ENCODE data around the gene PRR23E.

The PRR23E gene

GRCh38 chr3:127165036-127165435, 27.9 kb upstream of the PRR23E start:
- no peak for ATAC-seq

DNA sequence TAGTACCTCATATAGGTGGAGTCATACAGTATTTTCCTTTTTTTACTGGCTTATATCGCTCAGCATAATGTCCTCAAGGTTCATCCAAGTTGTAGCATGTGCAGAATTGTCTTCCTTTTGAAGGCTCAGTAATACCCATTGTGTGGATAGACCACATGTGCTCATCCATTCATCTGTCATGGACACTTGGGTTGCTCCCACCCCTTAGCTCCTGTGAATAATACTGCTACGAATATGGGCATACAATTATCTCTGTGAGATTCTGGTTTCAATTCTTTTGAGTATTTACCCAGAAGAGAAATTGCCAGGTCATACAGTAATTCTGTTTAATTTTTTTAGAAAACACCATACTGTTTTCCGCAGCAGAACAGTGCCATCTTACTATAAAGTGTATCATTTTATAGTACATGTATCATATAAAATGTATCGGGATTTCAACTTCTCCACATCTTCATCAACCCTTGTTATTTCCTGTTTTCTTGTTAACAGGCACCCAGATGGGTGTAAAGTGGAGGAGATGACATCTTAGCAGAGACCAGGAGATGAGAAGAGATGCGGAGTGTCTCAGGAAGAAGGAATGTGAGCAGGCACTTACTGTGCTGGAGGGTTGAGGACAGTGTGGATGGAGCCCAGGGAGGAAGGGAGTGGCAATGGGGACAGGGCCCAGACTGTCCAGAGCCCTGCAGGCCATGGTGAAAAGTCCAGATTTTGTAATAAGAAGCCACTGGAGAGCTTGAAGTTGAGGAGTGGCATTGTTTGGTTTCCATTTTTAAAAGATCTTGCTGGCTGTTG, 27.0 kb upstream of the PRR23E start:
- no peak for ATAC-seq

DNA sequence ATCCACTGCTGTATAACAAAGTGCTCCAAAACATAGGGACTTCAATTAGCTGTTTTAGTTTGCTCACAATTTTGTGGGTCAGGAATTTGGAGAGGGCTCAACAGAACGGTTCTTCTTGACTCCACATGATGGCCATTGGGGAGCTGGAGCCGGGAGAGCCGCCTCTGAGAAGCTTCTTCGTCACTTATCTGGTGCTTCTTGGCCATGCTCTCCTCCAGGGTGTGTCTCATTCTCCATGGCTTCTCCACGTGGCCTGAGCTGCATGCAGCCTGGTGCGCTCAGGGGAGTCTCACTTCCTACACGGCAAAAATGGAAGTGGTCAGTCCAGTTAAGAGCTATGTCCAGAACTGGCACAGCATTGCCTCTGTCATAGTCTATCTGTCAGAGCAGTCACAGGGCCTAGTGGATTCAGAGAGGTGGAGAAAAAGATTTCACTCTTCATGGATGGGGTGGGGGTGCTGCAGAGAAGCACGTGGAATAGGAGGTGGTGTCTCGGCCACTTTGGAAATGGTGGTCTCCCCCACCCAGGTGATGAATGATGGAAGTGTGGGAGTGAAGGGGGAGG, 26.3 kb upstream of the PRR23E start:
- ATAC-seq, result no peak

DNA sequence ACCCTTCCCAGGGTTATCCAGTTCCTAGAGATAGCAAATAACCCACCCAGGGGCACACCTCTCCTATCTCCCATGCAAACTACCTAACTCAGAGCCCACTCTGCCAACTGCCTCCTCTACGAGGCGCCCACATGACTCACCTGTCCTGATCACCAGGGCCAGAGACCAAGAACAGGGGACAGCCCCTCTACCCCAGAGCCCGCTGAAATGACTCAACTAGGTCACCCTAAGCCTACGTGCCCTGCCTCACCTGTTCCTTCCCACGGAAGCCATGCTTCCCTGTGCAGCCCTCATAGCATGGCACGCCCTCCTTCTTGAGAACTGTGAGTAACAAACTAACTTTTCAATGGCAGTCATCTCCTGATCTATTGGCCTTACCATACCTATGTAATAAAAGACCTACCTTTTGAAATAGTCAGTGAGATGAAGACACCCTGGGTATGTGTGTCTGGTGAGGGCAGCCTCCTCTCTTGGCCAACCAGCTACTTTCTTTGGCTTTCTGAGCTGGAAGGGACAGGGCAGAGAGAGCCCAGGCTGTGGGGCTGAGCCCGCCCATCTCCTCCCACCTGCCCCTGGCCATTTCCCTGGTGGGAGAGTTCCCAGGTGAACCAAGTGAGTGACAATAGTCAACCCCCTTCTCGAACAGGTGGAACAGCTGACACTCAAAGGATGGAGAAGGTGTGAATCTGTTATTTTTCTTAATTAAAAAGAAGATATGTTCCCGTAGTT, 25.5 kb upstream of the PRR23E start:
- no peak for ATAC-seq

DNA sequence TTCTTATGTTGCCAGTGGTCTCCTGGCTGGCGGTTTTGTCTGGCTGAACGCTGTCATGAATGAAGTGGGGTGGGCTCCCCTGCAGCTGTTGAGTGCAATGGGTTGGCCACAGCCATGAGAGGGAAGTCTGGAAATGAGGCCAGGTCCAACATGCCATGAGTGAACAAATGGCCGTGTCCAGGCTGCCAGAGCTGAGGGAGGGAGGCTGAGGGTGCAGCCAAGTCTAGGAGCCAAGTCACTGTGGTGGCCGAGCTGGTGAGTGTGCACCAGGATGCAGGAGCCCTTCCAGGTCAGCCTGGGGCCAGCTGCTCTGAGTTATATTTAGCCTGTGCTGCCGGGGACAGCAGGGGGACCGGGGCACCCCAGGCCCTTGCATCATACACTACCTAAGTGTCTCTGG, 24.7 kb upstream of the PRR23E start:
- ATAC-seq, result no peak

- ATAC-seq, result no peak
Observed at GRCh38 chr3:127170814-127171213, 22.1 kb upstream of the PRR23E start.

- no peak for ATAC-seq
Observed at GRCh38 chr3:127171320-127171719, 21.6 kb upstream of the PRR23E start.

GRCh38 chr3:127171721-127172120, 21.2 kb upstream of the PRR23E start:
- peak in 1 of 2 donors; percentile 12 for ATAC-seq

DNA sequence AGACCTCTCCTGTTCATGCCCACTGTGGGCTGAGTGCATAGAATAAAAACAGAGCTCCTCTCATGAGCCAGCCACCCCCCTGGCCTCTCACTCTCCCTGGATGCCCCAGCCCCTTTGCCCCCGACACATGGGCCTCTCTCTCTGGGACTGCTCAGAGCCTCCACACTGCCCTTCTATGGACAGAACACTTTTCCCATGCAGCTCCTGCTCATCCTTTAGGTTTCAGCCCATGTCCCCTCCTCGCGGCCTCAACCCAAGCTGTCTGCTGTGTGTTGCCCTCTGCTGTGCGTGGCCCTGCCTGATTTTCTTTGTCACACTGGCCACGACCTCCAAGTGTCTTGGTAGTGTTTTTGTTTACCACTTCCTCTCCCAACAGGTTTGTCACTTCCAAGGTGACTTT, 20.7 kb upstream of the PRR23E start:
- no peak for ATAC-seq

DNA sequence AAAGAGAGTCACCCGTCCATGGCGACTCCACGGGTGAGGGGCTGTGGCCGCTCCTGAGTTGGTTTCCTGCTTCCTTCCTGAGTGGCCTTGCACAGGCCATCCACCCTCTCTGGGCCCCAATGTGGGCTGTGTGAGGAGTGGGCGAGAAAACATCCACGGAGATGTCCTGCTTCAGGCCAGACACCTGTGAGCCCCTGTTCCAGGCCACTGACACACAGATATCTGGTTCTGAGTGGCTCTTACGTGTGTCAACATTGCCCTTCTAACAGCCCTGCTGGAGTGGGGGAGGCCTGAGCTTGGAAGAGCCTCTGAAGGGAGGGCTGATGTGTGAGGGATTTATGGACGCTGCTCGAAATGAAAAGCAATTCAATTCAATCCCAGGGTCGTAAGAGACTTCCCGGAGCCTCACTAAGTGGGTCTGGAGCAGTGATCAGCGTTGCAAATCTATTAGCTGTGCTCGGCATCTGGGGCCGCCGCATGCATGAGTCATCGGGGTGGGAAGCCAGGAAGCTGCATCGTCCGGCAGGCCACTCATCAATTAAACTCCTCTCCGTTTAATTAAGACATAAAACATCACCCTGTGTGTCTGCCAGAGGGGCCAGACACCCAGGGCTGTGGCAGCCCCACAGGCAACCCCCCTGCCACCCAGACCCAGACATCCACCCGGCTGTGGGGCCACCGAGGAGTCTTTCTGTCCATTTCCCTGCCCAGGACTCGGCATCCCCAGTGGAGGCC, 20.0 kb upstream of the PRR23E start:
- ATAC-seq, result no peak

DNA sequence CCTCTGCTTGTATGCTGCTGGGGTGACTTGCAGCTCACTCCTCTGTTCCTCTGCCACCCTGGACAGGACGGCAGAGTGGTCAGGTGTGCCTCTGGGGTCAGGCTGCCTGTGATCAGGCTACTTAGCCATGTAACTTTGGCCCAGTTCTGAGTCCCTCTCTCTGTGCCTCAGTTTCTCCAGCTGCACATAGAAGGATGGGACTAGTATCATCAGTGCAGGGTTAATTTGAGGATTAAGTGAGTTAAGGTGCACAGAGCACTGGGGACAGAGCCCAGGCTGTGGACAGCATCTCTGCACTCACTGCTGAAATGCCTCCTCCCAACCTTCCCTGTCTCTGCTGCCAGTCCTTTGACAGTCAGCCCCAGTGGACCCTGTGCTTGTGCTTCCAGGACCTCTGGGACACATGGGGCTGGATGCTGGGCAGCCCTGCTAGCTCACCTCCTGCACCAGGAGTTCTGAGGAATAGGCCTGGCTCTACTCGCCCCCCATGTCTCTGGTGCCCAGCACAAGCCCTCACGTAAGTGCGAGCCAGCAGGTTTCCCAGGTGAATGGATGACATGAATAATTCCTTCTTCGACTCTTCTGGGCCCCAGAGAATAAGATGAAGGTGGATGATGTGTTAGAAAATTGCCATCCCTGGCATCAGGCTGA, 19.3 kb upstream of the PRR23E start:
- no peak for ATAC-seq

DNA sequence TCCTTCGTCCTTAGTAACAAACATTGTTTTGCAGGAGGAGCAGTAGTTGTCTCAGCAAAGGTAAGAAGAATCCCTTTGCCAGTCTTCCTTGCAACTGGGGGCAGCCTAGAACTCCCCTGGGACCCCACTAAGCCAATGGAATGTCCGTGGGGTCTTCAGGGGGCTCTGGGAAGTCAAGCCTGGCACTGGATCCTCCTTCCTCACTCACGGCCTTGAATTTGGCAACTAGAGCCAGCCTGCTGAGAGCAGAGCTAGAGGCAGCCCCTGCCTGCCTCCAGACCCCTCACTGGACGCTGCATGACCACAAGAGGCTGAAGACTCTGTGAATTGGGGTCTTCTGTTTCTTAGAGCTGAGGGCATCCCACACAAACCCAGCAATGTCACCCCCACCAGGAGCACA, 18.6 kb upstream of the PRR23E start:
- ATAC-seq, result no peak

- ATAC-seq, result no peak
Observed at GRCh38 chr3:127174715-127175140, 18.2 kb upstream of the PRR23E start.

DNA sequence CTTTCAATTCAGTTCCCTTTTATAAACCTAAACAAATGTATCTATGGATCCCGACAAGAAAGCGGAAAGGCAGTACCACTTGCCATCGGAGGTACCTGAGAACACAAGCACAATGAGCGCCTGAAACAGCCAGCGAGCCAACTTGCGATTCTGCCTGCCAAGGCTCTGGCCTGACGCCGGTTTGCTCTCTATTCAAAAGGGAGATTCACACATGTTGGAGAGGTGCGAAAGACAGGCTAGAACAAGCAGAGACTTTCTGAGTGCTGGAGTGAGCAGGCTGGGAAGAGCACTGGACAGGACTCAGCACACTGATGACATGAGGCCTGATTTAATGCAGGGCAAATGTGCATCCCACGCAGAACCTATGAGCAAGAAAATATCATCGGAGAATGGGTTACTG, 17.7 kb upstream of the PRR23E start:
- no peak for ATAC-seq

DNA sequence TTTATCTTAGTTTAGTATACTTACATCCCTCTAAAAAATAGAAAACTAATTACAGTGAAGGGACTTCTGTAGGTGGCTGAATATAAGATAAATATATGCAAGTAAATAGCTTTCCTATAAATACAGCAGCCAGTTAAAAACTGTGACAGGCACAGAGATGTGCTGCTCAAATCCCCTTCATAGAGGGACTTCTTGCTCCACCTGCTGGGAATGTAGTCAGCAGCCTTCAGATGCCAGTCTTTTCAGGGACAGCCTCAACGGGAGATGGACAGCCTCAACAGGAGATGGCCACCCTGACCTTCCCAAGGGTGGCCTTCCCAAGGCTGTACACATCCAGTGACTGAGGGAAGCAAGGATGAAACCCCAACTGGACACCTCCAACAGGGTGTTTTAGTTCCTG, 15.7 kb upstream of the PRR23E start:
- ATAC-seq, result no peak

GRCh38 chr3:127180859-127181258, 12.1 kb upstream of the PRR23E start:
- ATAC-seq, result no peak

- no peak for ATAC-seq
Observed at GRCh38 chr3:127182431-127182830, 10.5 kb upstream of the PRR23E start.

GRCh38 chr3:127182848-127183714, 9.8 kb upstream of the PRR23E start:
- peak in 1 of 2 donors; percentile 10 for ATAC-seq

DNA sequence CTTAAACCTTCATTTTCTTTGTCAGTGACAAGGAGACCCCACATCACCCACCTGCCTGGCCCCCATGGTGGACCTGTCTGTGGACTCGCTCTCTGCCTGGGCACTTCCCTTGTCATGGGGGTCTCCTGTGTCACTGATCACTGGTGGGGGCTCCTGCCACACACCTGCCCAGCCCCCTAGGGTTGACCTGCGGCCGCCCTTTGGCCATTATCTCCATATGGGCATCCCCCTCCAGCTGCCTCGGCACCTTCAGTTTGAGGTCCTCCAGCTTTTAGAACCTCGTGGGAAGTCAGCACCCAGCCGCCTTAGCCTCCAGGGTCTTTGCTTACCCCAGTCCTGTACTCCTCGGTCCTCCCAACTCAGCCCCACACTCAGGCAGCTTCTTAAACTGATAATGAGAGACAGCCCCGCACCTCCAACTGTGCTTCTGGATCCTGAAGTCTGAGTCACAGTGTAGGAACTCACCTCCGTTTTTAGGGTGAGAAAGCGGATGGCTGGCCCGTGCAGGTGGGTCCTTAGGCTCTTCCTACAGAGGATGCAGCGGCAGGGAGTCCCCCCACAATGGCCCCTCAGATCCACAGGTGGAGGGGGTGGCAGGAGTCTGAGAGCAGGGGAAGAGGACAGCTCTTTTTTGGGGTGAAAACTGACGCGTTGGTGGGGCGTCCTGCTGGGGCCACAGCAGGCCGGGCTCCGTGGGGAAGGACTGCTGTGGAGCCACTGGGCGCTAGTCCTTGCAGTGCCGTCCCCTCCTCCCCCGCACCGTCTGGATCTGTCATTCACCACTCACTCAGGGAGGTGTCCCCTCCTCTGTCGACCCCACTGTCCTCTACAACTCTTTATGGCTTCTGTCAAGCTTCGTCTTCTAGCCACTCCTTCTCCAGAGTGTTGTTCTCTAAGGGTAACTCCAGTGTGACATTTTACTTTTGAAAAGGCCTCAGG, 8.7 kb upstream of the PRR23E start:
- no peak for ATAC-seq

- no peak for ATAC-seq
Observed at GRCh38 chr3:127184870-127185216, 8.1 kb upstream of the PRR23E start.

DNA sequence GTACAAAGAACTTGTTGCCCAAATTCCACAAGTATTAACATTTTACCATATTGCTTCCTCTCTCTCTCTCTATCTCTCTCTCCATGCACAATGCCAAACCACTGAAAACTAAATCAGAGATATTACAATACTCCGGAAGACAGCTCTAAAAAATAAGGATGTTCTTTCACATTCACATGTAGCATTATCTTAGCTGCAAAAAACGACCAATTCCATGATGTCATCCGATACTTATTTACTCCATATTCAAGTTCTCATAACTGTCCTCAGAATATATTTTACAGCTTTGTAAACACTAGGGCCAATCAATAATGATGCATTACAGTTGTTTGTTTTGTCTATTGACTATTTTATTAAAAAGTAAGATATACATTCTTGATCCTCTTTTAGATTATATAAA, 7.7 kb upstream of the PRR23E start:
- ATAC-seq, result no peak
